Mononuclear cell (primary cell): ENCODE measurements around the gene BLOC1S4. TPM values are rescaled to one million over a fixed set of nuclear protein-coding genes. Genes with fewer than 3 reads are reported as not detected.

ENCODE experiments used
- H3K27me3 ChIP-seq: 2 replicates; pipeline ENCODE4 v1.6.0; 2011; ENCODE audit warnings: low read length, control low read depth; ENCODE audit not compliant: insufficient read depth
- H3K4me1 ChIP-seq: 2 replicates; pipeline ENCODE4 v1.5.1; 2011; ENCODE audit warnings: mild to moderate bottlenecking, low read length, control low read depth; ENCODE audit not compliant: insufficient read depth
- H3K4me3 ChIP-seq: 2 replicates; pipeline ENCODE4 v1.5.1; 2011; ENCODE audit warnings: mild to moderate bottlenecking, low read length, moderate library complexity
- H3K9me3 ChIP-seq: 2 replicates; pipeline ENCODE4 v1.5.1; 2011; ENCODE audit warnings: low read depth, mild to moderate bottlenecking, control low read depth, low read length
- total RNA-seq: library from RNA; depleted of rRNA; stranded (reverse); fragments of >200 nt; gene quantifications from one replicate; pipeline ENCODE4 v1.2.3, GENCODE V29; 2012

BLOC1S4 gene
- total RNA-seq, 1 donor = 12.8 TPM

DNA sequence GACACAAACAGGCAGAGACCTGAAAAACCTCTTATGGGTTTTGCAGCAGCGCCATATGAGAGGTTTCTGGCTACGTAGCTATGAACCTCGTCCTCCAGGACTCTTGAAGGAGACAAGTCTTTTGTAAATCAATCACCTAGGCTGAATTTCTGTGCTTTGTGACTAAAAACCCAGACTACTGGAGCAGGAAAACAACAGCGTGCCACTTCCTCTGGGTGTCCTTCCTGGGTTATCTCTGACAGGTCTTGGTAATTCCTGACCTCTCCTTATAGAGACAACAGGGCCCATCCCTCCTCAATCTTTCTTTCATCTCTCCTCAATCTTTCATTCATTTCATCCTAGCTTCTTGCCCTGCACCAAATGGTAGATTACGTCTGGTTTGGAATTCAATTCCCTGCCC, 16.6 kb upstream of the BLOC1S4 start:
- no peak overlapping the region for H3K4me3 ChIP-seq
- no peaks in the 10 kb centered on the region for H3K27me3 ChIP-seq
- no peaks in the 10 kb centered on the region for H3K9me3 ChIP-seq
- H3K4me1 ChIP-seq = peaks cover 50% of the 10 kb centered on the region

DNA sequence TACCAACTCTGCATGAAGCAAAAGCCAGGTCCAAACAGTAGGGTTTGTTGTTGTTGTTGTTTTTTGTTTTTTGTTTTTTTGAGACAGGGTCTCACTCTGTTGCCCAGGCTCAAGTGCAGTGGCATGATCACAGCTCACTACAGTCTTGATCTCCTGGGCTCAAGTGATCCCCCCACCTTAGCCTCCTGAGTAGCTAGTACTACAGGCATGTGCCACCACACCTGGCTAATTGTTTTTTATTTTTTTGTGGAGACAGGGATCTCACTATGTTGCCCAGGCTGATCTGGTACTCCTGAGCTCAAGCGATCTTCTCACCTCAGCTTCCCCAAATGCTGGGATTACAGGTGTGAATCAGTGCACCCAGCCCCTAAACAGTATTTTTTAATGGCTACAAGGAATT, 16.1 kb upstream of the BLOC1S4 start:
- peaks cover 45% of the 10 kb centered on the region for H3K4me1 ChIP-seq
- no peak overlapping the region for H3K4me3 ChIP-seq

DNA sequence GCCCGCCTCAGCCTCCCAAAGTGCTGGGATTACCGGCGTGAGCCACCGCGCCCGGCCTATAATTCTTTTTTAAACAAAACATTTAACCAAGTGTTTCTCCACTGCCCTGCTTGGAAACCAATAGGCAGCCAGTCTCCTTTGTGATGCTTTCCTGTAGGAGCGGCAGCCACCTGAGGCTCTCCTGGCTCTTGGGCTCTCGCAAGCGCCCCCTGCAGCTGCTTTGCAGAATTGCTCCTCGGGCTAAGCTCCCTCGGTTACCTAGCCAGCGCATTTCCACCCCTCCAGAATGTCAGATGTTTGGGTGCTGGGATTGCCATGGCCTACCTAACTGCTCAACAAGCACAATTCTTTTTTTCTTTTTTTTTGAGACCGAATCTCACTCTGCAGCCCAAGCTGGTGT, 14.6 kb upstream of the BLOC1S4 start:
- no peaks in the 10 kb centered on the region for H3K9me3 ChIP-seq

More for the DNA sequence above, 16.1 kb upstream of the BLOC1S4 start:
- no peaks in the 10 kb centered on the region for H3K9me3 ChIP-seq
- no peaks in the 10 kb centered on the region for H3K27me3 ChIP-seq

DNA sequence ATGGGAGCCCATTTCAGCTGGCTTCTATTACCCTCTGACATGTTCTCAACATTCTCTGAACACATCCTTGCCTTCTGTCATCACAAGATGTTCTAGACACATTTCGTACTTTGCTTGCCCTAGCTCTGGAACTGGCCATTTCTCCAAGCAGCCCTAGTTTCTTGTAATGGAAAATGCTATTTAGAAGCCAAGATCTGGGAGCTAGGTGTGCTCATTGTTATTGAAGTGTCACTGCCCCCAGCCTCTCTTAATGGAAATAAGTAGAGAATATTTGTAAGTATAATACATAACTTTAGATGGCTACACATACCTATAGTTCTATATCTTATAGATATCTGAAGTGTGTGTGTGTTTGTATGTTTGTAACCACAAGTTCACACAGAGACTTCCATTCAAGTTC, 13.2 kb upstream of the BLOC1S4 start:
- H3K9me3 ChIP-seq = no peaks in the 10 kb centered on the region
- peaks cover 35% of the 10 kb centered on the region for H3K4me1 ChIP-seq
- H3K4me3 ChIP-seq = no peak overlapping the region
- H3K27me3 ChIP-seq = no peaks in the 10 kb centered on the region

More for the DNA sequence above, 14.6 kb upstream of the BLOC1S4 start:
- peaks cover 33% of the 10 kb centered on the region for H3K4me1 ChIP-seq
- H3K4me3 ChIP-seq = no peak overlapping the region
- H3K27me3 ChIP-seq = no peaks in the 10 kb centered on the region

DNA sequence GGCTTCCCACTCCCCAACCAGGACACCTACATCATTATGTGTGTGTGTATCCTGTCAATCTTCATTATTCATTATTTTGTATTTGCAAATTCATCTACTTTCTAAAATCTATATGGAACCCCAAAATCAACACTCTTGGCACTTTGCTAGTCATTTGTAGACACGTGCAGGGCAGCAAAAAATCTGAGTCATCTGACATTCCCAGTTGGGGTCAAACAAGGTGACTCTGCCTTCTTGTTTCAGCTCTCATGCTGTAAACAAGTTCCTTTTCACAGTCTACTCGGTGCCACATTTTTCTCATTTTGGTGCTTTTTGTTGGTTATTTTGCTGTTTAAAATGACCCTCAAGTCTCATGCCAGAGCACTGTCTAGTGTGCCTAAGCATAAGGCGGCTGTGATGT, 12.2 kb upstream of the BLOC1S4 start:
- H3K4me3 ChIP-seq = no peak overlapping the region
- peaks cover 39% of the 10 kb centered on the region for H3K4me1 ChIP-seq

DNA sequence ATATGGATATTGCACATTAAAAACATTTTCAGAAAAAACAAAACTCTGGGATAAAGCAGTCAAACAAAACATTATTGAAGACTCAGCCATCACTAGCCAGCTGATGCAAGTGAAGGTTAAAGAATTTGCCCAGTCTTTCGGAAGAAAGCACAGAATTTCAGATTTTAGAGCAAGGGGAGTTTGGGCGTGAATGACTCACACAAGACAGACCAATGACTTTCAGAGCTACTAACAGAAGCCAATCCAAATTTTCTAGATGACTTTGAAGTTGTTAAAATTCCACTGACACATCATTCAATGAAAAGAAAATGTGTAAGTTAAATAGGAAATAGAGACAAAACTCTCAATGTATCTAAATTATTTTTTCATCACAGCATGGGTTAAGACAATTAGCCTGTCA, 10.3 kb upstream of the BLOC1S4 start:
- no peak overlapping the region for H3K4me3 ChIP-seq
- H3K4me1 ChIP-seq = peaks cover 40% of the 10 kb centered on the region
- no peaks in the 10 kb centered on the region for H3K27me3 ChIP-seq
- H3K9me3 ChIP-seq = no peaks in the 10 kb centered on the region

More for the DNA sequence above, 12.2 kb upstream of the BLOC1S4 start:
- H3K27me3 ChIP-seq = no peaks in the 10 kb centered on the region
- H3K9me3 ChIP-seq = no peaks in the 10 kb centered on the region

DNA sequence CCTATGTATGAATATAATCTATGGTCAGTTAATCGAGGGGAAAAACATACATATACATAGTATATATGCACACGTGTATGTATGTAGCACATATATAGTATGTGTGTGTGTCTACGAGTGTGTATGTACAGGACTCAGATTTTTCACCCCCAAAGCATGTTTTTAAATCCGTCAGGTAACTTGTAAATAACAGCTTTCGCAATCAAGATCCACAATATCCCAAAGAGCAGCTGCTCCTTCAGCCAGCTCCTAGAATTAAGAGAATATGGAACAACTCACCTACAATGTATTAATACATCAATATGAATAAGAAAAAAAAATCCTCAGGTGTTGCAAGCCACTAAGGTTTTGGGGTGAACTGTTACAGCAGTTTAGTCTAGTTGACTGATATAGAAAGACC, 9.8 kb upstream of the BLOC1S4 start:
- no peak overlapping the region for H3K4me3 ChIP-seq
- no peaks in the 10 kb centered on the region for H3K9me3 ChIP-seq
- H3K4me1 ChIP-seq = peaks cover 40% of the 10 kb centered on the region
- H3K27me3 ChIP-seq = no peaks in the 10 kb centered on the region

DNA sequence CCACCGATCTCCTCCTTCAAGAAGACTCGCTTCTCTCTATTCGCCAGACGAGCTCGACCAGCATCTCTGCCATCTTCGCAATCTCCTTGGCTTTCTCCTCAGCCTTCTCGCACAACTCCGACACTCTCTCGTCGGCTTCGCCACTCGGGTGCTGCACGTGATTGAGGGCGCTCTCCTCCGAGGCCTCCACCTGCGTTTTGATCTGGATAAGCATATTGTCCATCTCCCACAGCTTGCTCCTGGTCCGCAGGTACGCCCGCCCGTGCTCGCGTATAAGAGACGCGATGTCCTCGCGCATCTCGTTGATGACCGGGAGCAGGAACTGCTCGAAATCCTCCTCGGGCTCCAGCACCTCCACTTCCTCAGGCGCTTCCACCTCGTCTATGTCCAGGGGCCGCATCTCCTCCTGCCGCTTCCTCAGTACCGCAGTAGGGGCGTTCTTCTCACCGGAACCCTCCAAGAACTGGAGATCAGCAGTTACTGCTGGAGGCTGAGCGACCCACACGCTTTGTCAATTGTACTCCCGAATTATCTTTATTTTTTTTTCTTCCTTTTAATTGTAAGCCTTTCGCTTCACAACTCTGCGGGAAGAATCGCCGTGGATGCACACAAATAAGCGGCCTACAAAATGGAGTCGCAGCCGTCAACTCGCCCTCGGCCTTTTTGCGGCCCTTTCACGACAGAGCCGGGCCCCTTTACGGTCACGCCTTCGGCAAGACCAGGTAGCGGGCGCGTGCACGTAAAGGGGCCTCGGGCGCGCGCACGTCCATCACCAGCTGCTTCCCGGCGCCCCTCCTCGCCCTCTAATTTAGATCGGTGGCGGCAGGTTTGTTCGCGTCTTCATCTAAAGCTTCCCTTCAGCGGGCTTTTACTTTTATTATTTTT, 6.5 kb upstream of the BLOC1S4 start, which contains the start of gene MRFAP1L1:
TSS of gene MRFAP1L1 (minus strand) at position 636 of the 885 bp plus-strand sequence. CDS start at position 400, 236 bp downstream.
- Histone ChIP-seq H3K27me3 (no peaks in the 10 kb centered on the region), H3K4me3 (peak within 1 kb of the TSS; percentile 90), H3K4me1 (peaks cover 40% of the 10 kb centered on the region), H3K9me3 (no peaks in the 10 kb centered on the region)

DNA sequence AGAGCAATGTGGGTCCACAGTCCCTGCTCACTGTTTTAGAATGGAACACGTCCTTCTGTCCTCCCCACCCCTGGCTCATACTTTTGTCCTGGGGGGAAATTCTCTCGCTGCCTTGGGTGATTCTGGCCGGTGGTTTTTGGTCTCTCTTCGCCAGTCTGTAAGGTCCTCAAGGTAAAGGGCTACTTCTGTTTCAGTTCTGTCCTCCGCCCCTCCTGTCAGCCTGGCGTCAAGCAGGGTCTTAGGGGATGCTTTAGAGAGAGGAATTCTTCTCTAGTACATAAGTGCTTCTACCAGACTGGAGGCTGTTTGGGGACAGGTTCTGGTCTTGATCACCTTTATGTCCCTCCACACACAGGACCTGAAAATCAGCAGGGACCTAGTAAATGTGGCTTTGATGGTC, 5.7 kb upstream of the BLOC1S4 start:
- Histone ChIP-seq H3K9me3 (no peaks in the 10 kb centered on the region), H3K27me3 (no peaks in the 10 kb centered on the region), H3K4me1 (peaks cover 45% of the 10 kb centered on the region), H3K4me3 (peak overlapping the region; percentile 90)

DNA sequence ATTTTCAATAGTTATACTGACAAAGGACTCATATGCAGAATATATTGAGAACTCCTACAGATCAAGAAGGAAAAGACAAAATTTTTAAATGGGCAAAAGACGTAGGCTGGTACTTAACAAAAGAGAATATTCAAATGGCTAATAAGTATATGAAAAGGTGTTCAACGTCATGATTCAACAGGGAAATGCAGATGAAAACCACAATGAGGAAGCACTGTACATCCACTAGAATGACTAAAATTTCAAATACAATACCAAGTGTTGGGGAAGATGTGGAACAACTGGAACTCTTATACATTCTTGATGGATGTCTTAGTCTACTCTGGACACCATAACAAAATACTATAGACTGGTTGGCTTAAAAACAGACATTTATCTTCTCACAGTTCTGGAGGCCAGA, 5.0 kb upstream of the BLOC1S4 start:
- Histone ChIP-seq H3K4me3 (no peak overlapping the region), H3K4me1 (peaks cover 50% of the 10 kb centered on the region), H3K9me3 (no peaks in the 10 kb centered on the region), H3K27me3 (no peaks in the 10 kb centered on the region)

DNA sequence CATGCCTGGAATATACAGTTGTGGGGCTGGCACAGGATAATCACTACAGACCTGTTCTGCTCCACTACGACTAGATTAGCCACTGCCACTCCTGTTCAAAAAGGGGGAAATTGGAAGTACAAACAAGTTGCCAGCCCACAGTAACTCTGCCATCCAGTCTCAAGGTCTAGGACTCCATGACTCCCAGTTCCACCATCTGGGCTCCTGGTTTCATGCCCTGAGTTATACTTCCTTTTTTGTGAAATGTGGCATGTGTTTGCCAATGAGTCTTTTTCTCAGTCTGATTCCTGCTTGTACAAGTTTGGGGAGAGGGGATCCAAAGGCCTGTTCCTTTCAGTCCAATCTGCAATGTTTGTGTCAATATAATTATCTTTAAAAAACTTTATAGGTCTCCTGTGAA, 1.0 kb upstream of the BLOC1S4 start:
- no peaks in the 10 kb centered on the region for H3K27me3 ChIP-seq
- H3K4me3 ChIP-seq = no peak overlapping the region

DNA sequence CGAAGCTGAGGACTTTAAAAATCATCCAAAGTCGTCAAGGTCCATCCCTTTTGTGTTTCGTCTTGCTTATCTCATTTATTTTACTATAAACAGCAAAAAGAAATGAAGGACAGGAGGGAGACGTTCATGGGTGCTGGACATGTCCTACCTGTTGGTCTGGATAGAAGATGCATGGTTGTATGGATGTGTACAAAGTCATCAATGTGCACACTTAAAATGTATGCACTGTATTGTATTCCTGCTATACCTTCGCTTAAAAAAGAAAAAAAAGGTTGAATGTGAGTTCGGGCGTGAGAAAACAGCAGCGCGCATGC, 313 bp upstream of the BLOC1S4 start:
- H3K4me3 ChIP-seq = peak overlapping the region; percentile 72
- peaks cover 32% of the 10 kb centered on the region for H3K4me1 ChIP-seq
- no peaks in the 10 kb centered on the region for H3K27me3 ChIP-seq
- no peaks in the 10 kb centered on the region for H3K9me3 ChIP-seq

More for the DNA sequence above, 1.0 kb upstream of the BLOC1S4 start:
- H3K9me3 ChIP-seq = no peaks in the 10 kb centered on the region
- peaks cover 32% of the 10 kb centered on the region for H3K4me1 ChIP-seq

DNA sequence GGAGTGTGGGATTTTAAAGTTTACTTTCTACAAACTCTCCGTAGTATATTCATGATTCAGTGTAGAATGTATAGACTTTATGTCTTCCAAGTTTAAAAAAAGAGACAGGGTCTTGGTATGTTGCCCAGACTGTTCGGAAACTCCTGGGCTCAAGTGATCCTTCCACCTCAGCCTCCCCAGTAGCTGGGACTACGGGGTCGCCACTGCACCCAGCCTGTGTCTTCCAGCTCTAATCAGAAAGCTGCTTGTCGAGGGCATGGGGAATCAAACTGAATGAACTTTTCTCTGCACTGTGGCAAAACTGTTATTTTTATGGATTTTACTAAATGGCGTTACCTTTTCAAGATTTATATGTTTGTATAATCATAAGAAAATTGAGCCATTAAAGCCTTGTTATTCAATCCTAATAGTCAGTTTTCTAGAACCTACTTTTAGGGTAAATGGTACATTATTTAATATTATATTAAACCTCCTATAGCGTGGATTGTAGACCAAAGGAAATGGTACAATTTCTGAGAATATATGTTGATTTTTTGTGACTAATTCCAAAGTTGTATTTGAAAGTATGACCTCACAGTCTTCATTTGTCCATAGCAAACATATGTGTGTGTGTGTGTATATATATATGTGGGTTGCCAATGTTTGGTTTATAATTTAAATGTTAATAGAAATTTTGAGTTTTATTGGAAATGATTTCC, 1.1 kb downstream of the BLOC1S4 start:
- peaks cover 31% of the 10 kb centered on the region for H3K4me1 ChIP-seq
- no peaks in the 10 kb centered on the region for H3K27me3 ChIP-seq
- peak overlapping the region; percentile 72 for H3K4me3 ChIP-seq

DNA sequence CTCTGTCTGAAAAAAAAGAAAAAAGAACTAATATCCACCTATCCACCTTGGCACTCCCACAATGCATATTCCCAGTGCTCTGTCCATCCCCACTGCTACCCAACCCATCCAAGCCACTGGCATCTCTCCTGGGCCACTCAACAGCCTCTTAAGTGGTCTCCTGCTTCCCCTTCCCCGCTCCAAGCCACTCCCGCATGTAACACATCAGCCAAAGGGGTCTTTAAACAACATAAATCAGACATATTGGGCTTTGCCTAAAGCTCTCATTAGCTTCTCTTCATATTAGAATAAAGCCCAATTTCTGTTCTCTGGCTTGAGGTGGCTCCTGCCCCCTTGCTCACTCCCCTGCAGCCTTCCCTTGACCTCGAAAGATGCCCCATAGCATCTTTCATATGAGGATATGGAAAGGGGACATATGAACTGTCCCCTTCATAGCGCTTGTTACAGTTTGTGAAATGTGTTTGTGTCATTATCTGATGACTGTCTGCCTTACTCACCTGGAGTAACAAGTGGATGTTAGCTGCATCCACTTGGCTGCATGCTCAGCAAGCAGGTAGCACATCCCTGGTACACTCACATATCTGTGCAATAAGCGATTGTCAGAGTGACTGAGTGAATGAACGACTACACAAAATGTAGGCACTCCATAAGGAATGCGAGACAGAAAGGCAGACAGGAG, 3.1 kb downstream of the BLOC1S4 start:
- peaks cover 31% of the 10 kb centered on the region for H3K4me1 ChIP-seq
- H3K27me3 ChIP-seq = no peaks in the 10 kb centered on the region
- no peaks in the 10 kb centered on the region for H3K9me3 ChIP-seq
- H3K4me3 ChIP-seq = no peak overlapping the region

More for the DNA sequence above, 1.1 kb downstream of the BLOC1S4 start:
- H3K9me3 ChIP-seq = no peaks in the 10 kb centered on the region

DNA sequence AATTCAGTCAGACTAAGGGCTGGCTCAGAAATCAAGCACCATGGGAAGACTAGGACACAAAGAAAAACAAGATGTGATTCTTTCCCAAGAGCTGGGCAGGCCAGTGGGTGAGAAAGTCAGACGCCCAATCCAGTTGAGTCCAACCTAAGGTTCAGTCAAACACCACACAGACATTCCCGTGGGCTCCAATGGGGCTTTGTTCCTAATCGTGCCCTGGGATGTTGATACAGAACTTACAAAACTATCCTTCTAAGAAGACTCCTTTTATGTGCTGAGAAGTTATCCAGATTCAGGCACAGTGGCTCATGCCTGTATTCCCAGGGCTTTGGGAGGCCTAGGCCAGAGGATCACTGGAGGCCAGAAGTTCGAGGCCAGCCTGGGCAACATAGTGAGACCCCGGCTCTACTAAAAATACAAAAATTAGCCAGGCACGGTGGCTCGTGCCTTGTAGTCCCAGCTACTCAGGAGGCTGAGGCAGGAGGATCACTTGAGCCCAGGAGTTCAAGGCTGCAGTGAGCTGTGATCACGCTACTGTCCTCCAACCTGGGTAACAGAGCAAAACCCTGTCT, 3.7 kb downstream of the BLOC1S4 start:
- Histone ChIP-seq H3K9me3 (no peaks in the 10 kb centered on the region), H3K4me1 (peaks cover 31% of the 10 kb centered on the region), H3K27me3 (no peaks in the 10 kb centered on the region), H3K4me3 (no peak overlapping the region)
